CD4-positive, alpha-beta T cell treated with Interferon gamma for 1 hour (primary cell): ENCODE results near the gene TBL1XR1.

ENCODE experiments used
- DNase-seq: peaks from one replicate; pipeline ENCODE4 v3.0.0-alpha.2; 2020

The TBL1XR1 gene

DNA sequence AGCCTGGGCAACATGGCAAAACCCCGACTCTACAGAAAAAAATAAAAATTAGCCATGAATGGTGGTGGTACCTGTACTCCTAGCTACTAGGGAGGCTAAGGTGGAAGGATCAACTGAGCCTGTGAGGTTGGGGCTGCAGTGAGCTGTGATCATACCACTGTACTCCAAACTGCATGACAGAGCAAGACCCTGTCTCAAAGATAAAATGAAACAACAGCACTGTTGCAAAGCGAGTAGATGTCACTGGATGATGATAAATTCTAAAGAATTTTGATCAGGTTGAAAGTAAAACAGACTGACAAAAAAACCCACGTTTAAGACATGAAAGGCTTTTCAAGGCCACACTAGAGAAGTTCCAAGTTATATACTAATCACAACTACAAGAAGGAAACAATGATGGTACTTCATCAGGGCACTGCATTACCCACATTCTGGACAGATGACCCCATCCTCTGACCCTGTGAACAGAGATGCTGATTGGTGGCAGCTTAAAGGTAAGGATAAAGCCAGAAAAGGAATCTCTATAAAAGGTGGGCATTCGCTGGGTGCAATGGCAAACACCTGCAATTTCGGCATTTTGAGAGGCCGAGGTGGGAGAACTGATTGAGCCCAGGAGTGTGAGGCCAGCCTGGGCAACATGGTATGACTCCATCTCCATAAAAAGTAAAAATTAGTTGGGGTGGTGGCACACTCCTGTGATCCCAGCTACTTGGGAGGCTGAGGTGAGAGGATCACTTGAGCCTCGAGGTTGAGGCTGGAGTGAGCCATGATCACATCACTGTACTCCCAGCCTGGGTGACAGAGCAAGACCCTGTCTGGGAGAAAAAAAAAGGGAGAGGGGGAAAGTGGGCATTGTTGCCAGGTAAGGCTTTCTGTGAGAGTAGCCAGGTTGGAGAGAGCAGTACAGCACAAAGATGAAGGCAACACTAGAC, 59.2 kb downstream of the TBL1XR1 start:
- DNase-seq: no peak

DNA sequence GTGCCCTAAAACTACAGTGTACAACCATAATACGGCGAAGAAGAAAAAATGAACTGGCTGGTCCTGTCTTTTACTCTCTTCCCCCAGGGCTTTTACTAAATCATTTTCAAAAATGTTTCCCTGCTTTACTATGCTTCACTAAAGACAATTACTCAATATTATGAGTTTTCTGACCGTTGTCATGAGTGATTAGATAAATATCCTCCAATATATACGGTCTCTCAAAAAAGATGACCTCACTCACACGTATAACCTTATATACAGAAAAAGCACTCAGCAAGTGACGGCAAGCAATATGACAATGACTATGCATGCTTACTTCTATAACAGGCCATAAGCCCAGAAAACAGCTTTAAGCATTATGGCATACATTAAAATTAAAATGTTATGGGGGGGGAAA, 60.5 kb downstream of the TBL1XR1 start:
- no peak for DNase-seq

DNA sequence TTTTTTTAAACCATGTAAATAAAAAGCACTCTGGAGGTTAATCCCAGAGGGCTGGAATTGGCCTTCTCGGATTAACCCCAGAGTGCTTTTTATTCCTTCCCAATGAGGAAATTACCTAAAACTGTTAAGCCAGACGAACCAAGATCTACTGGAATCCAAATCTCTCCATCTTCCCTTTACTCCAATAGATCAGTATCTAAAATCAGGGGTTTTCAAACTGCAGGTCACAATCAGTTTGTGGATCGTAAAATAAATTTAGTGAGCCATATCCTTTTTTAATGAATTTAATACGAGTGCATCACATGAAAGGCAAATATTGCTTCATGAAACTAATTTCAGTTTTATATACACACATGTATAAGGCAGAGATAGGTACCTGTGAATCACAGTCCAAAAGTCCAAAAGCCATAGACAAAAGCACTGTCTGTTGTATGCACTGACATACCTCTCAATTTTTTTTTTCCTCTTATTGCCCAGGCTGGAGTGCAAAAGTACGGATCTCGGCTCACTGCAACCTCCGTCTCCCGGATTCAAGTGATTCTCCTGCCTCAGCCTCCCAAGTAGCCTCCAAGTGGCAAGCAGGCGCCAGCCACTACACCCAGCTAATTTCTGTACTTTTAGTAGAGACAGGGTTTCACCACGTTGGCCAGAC, 61.3 kb downstream of the TBL1XR1 start:
- DNase-seq: no peak

DNA sequence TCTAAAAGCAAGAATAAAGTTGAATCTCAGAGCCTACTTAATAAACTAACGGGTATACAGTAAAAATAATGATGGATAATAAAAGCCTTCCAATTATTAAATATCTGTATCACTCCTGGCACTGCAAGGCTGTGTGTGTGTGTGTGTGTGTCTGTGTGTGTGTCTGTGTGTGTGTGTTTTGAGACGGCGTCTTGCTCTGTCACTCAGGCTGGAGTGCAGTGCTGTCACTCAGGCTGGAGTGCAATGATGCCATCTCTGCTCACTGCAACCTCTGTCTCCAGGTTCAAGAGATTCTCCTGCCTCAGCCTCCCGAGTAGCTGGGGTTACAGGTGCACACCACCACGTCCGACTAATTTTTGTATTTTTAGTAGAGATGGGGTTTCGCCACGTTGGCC, 62.5 kb downstream of the TBL1XR1 start:
- no peak for DNase-seq

DNA sequence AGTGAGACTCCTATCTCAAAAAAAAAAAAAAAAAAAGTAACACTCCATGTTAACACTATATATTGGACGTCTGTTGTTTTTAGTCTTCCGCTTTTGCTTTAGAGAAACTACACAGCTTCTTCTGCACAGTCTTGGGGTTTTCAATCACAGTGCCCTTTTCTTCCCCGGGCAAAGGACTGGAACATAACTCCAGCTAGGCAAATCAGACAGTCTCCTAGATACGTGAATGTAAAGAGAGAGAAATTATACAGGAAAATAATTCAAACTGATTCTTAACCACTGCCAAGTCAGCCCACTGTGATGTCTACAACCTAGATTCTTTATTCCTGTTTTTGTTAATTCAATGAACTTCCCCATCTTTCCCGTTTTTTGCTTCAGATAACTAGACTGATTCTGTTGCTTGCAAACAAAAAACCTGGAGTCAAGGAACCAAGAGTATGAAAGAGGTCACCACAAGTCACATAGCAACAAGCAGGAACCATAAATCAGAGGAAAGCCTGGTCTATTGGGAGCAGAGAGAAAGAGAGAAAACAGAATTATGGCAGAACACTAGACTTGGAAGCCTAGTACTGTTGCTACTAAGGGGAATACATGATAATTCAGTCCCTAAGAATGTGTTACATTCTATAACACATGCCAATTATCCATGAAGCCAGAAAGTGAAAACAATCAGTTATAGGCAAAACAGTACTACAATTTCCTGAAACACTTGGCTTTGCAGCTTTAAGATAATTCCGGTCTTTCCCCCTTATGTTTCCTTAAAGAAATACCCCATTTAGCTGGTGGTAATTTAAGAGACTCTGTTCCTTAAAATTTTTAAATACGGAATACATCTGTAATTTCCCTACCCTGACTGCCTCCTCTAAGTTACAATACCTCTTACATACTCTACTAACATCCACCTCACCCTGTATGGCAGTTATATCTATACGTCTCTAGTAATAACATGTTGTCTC, 63.1 kb downstream of the TBL1XR1 start:
- no peak for DNase-seq

DNA sequence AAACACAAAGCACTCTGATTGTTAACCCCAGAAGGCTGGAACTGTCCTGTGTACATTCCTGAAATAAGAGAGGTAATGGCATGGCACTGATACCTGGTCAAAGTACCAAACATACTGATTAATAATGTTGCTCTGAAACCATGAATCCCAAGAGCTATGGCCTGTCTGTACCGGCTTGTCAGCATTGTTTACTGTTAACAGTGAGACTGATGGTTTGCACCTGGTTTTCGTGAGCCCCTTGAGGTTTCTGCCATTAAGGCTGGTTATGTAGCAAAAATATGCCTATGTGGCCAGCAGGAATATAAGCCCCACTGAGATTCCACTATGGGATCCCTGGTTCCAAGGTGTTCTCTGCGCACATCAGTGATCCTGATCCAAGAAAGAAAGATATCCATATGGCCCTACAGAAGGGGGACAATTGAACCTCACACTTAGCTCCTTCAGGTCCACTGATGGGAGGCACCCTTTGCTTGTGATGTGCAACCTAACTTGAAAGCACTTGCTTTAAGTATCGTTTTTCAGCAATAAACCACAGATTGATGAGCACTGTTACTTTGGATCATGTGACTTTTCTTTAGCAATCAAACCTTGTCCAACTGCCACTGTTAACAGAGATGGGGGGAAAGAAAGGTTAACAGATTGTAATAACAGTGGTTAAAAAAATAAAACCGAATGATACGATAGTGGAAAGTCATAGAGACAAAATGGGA, 65.2 kb downstream of the TBL1XR1 start:
- DNase-seq: no peak

DNA sequence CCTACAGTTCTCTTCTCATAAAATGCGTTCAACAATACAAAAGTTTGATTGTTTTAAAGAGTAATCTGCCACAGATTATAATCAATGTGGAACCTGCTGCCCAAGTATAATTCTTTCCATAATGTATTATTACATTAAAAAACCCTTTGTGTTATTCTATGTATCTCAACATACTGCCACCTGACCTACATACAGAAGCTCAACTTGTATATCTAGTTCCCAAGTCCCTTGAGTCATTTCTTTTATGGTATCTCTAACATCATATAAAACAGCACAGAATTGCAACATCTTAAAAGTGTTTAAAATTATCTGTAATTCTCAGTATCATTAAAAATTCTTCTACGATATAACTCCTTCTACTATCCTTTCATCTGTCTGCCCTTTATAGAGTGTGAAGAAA, 70.3 kb downstream of the TBL1XR1 start:
- no peak for DNase-seq

DNA sequence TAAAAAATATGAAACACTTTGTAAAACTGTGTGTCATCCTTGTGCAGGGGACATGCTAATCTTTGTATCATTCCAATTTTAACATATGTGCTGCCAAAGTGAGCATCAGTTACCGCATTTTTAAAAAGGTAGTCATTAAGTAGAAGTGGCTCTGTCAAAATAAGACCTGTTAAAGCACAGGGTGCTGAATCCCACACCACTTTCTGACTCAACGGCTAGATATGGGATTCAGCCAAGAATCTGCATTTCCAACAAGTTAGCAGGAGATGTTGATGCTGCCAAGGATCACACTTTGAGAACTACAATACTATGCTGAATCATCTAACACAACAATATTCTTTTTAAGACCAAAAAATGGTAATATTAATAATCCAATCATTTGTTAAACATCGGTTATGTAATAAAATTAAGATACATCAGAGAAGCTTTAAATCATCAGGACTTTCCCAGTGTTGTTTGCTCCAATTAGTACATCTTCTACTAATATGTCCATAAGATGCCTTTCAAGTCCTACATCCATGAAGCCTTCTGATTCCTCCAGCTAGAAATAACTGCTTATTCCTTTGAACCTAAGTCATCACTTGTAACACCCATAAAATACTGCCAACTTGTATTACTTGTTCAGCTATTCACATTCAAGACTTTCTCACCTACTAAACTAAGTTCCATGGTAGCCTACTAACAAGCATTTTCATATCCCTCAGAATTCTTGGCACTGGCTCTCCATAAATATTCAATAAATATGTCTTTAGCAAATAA, 71.1 kb downstream of the TBL1XR1 start:
- DNase-seq: no peak

DNA sequence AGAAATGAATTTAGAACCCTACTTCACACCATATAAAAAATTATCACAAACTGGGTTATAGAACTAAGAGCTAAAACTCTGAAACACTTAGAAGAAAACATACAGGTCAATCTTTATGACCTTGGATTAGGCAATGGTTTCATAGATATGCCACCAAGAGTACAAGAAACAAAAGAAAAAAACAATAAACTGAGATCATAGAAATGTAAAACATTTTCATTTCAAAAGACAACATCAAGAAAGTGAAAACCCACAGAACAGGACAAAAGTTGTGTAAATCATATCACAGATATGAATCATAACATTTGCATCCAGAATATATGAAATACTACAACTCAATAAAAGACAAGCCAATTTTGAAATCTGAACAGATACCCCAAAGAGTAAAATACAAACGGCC, 72.4 kb downstream of the TBL1XR1 start:
- DNase-seq: no peak

DNA sequence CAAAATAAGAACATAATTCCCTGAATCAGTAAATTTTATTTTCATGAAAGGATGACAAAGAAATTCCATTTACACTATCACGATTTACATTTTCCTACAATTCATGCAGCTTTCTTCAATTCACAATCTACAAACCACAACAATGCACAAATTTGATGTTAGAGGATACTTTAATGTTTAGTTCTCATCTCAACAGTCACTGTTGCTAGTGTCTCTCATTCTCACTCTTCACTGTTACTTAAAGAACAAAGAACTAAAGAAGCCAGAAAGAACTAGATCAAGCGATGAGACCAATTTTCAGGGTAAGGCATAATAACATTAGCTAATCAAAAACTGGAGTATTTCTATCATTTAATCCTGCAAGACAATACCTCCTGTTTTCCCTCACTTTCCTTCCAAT, 73.5 kb downstream of the TBL1XR1 start:
- no peak for DNase-seq

DNA sequence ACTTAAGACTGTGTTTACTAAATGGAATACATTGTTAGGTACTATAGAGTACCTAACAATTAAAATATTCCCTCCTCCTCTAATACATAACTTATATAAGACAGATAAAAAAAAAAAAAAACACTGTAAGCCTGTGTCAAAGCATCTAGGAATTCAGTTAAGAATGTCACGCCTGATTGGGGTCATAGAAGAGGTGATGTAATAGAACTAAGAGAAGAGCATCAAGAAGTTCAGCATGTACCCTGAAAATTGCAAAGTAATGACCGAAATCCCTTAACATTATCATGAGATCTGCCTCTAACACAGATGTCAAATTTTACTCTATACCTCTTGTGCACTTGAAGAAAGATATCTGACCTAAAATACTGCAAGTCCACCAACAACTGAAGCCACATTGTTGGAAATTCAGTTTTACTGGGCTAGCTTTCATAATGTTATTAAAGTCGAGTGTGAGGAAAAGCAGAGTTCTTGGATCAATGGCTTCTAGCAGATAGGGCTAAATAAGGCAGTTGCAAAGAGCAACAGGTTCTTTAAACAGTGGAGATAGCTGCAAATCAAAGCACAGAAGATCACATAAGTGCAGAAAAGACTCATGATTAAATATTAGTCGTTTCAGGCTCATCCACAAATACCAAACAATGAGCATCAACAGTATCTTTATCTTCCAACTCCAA, 75.0 kb downstream of the TBL1XR1 start:
- DNase-seq: no peak

DNA sequence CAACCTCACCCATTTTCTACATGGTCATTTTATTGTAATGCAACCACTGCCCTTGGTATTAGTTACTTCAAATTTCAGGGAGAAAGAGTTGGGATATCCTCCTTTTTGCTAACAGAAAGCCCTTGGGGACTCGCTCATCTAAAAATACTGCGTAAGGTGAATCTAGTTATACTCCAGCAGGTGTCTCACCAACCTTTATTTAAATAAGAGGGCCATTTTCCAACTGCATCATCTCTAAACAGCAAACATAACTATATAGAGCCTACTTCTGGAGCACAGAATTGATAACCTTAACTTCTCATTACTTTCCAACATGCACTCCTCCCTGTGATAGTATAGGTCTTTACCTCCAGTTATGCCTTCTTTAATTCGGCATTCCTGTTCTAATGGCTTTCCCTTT, 77.5 kb downstream of the TBL1XR1 start:
- DNase-seq: no peak

DNA sequence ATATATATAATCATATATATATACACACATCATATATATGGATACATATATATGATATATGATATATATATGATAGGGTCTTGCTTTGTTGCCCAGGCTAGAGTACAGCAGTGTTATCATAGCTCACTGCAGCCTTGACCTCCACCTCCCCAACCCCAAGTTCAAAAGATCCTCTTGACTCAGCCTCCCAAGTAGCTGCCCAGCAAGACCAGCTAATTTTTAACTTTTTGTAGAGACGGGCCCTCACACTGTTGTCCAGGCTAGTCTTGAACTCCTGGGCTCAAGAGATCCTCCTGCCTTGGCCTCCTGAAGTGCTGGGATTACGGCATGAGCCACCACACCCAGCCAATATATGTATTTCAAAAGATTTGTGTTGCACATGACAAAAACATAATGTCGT, 83.0 kb downstream of the TBL1XR1 start:
- no peak for DNase-seq

DNA sequence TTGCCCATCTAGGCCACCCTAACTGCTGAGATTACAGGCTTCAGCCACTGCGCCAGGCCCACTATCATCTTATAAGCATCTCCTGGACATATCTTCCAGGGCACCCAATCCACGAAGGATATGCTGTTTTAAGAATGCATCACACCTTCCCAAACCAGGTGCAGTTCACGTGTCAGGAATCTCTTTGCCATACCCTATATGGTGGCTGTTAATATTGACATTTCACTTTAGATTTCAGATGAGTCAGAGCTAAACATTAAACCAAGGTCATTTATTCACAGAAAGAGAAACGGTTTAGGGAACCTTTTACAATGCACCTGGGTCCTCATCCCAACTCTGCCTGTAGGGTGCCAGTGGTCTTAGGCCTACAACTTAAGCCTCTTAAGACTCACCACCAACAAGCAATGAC, 85.7 kb downstream of the TBL1XR1 start:
- no peak for DNase-seq

DNA sequence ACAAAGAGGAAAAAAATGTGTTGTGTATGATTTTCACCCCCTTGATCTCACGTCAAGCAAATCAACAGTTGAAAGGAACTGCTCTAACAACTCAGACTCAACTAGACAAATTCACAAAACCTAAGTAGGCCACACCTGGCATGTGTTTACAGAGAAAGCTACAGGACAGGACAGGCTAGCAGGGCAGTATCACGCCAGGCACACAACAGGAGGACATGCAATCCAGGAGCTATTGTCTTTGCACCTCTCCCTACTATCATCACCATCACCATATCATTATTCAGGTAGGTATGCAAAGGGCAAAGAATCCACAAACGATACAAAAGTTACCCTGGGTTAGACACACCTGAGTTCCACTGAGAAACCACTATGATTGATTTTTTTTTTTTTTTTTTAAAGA, 86.4 kb downstream of the TBL1XR1 start:
- no peak for DNase-seq

DNA sequence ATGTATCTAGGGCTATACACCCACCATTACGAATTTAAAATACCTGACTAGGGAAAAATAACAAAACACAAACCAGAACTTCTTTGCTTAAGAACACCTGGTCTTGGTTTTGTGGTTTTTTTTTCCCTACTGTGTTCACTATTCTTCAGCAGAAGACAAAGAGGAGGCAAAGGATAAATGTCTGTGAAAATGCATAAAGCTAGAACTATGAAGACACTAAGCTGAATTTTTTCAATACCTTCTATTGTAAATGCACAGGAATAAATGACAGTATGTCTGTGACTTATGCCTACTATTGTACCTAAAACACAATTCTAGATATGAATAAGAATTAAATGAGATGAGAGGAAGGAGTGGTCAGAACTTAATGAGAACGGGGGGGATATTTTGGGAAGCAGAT, 86.9 kb downstream of the TBL1XR1 start:
- DNase-seq: no peak

DNA sequence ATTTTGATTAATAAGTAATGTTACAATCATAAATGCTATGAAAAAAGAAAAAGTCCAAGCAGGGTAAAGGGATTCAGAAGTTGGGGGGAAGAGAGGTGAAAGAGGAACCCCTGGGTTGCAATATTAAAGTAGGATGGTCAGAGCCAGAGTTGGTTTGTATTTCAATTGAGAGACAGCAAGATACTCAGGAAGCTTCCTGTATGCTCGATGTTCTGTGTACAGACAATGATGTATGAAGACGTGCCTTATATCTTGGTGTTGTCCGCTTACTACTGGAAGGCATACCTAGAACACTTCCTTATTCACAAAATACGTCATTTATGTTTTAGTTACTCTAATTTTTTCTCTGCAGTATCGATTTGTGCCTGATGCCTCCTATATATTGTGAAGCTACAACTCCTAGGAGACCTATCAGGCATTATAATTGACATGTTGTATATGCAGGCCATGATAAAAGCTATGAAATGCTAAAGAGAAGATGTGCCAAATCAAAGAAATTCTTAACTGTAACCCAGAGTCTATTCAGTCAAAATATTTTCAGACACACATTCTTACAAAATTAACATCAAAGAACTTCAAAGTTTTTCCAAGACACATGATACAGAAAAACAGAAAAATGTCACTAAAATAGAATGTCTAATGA, 87.5 kb downstream of the TBL1XR1 start:
- DNase-seq: no peak

DNA sequence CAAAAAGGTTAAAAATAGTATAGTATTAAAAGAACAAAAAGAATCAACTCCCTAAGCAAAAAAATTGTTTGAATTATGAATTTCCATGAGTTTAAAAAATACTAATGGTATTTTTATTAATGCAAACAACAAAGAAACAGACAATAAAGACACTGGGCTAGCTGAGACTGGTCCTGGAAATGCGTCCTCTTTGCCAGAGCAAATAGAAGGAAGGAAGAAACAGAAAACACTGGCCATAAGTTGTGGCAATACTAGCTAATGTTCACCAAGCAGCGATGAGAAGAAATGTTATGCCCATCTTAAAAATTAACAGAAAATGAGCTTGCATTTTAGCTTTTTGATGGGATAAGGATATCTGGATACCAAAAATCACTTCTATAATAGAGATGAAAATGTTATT, 88.6 kb downstream of the TBL1XR1 start:
- DNase-seq: no peak

DNA sequence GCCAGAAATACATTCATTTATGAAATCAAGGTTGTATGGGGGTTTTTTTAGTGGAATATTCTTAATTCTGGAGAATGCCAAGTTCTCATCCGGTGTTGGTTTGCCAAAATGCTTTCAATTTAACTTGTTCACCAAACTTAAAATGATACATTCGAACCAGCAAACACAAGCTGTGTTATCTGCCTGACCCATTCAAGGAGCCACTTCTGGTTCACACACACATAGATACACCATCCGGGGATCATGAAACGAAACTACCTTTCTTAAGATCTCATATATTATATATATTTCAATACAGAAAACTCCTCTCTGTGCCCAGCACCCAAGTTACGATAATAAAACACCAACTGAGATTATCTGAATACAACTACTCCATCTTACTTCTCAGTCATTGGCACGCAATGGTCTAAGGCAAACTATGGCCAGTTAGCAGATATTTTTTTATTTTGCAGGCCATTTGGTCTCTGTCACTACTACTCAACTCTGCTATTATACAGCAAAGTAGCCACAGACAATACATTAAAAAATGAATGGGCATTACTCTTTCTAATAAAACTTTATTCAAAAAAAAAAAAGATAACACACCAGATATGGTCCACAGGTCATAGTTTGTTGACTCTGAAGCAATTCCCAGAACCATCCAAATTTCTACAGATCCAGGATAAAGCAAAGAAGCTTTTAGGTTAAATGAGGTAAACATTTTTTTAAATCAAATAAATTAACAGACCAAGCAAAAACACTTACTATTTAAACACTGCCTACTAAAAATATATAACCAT, 89.6 kb downstream of the TBL1XR1 start:
- DNase-seq: no peak

DNA sequence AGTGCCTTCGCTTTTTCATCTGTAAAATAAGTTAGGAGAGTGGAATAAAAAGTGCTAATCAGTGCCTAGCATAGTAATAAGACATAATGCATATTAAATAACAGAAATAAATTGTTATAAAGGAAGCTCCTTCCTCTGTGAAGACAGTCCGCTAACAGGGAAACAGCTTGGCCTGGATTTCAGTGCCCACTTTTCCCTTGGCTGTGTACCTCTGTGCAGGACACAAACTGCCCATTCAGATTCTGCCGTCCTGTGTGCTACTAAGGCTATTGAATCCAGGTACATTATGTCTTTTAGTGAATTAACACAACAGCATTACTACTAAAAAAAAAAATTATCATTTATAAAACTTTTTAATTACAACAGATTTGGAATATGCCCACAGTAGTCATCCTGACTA, 90.7 kb downstream of the TBL1XR1 start:
- DNase-seq: no peak
